ENCODE measurements around the gene SPEM2.

The SPEM2 gene

DNA sequence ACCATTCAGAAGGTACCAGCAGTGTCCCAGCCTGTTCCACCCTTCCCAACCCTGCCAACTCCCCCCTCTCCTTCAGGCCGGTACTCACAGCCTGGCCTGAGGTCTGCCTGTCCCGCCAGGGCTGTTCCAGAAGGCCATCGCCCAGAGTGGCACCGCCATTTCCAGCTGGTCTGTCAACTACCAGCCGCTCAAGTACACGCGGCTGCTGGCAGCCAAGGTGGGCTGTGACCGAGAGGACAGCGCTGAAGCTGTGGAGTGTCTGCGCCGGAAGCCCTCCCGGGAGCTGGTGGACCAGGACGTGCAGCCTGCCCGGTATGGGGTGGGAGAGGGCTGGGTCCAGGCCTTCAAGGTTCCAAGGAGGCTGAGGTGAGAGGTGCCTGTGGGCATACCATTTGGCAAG lies 10.6 kb upstream of the SPEM2 start:
- H3K4me2 ChIP-seq, result no peak overlapping the region
- H3K4me1 ChIP-seq, result peaks cover 10 to 20% (median 16%) of the 10 kb centered on the region in 10 experiments; a peak in 18 of 20 replicates
- H3K9ac ChIP-seq, result no peak overlapping the region
- H4K20me1 ChIP-seq, result peaks cover 0 to 11% (median 0%) of the 10 kb centered on the region in 11 experiments; a peak in 2 of 22 replicates
- TF ChIP-seq Cebpa-rat (IDR thresholded peaks at IDR 0.05), result no peak
- H3K36me3 ChIP-seq, result peaks cover 4 to 41% (median 25%) of the 10 kb centered on the region in 11 experiments; a peak in 20 of 22 replicates
- no peaks in the 10 kb centered on the region for H3K27me3 ChIP-seq
- H3K9me3 ChIP-seq (replicated peaks in 1 of 11), result no peaks in the 10 kb centered on the region
- H3K27ac ChIP-seq, result no peak overlapping the region
- no peak overlapping the region for H3K4me3 ChIP-seq

DNA sequence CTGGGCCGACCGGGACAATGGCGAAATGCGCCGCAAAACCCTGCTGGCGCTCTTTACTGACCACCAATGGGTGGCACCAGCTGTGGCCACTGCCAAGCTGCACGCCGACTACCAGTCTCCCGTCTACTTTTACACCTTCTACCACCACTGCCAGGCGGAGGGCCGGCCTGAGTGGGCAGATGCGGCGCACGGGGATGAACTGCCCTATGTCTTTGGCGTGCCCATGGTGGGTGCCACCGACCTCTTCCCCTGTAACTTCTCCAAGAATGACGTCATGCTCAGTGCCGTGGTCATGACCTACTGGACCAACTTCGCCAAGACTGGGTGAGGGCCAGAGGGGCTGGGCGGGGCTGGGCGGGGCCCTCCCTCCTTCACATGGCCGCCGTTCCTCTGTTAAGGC lies 9.6 kb upstream of the SPEM2 start:
- peaks cover 0 to 34% (median 21%) of the 10 kb centered on the region in 11 experiments; a peak in 15 of 22 replicates for H3K36me3 ChIP-seq
- H3K4me3 ChIP-seq, result no peak overlapping the region
- H4K20me1 ChIP-seq, result peaks cover 0 to 11% (median 0%) of the 10 kb centered on the region in 11 experiments; a peak in 2 of 22 replicates
- H3K9me3 ChIP-seq (replicated peaks in 1 of 11), result no peaks in the 10 kb centered on the region
- H3K4me2 ChIP-seq, result no peak overlapping the region
- no peak overlapping the region for H3K27ac ChIP-seq
- TF ChIP-seq Cebpa-rat (IDR thresholded peaks at IDR 0.05), result no peak
- H3K4me1 ChIP-seq, result peaks cover 10 to 20% (median 16%) of the 10 kb centered on the region in 10 experiments; a peak in 18 of 20 replicates
- no peak overlapping the region for H3K9ac ChIP-seq
- no peaks in the 10 kb centered on the region for H3K27me3 ChIP-seq

DNA sequence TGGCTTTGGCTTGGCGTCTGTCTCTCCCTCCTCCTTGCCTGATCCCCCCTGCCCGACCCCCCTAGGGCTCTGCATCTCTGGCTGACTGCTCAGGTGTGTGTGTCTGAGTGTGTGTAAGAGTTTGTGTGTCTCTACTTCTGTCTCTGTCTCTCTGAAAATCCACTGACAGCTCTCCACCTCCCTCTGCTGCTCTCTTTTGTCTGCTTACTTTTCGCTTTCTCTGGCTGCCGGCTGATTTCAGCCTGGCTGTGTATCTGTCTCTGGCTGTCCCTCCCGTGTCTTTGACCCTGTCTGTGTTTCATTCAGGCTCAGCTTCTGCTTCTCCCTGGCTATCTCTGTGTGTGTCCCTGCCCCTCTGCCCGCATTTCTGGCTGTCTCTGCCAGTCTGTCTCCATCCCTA lies 9.1 kb upstream of the SPEM2 start:
- Histone ChIP-seq H3K9me3 (replicated peaks in 1 of 11) (no peaks in the 10 kb centered on the region), H3K36me3 (peaks cover 0 to 32% (median 21%) of the 10 kb centered on the region in 11 experiments; a peak in 15 of 22 replicates), H3K27me3 (no peaks in the 10 kb centered on the region), H3K4me1 (peaks cover 10 to 20% (median 16%) of the 10 kb centered on the region in 10 experiments; a peak in 18 of 20 replicates), H3K9ac (peak overlapping the region in 3 of 11 experiments; percentile 7 to 20 (median 19); a peak in 3 of 22 replicates), H3K4me3 (no peak overlapping the region), H4K20me1 (peaks cover 0 to 11% (median 0%) of the 10 kb centered on the region in 11 experiments; a peak in 2 of 22 replicates), H3K4me2 (no peak overlapping the region), H3K27ac (no peak overlapping the region)
- no peak for TF ChIP-seq Cebpa-rat (IDR thresholded peaks at IDR 0.05)

DNA sequence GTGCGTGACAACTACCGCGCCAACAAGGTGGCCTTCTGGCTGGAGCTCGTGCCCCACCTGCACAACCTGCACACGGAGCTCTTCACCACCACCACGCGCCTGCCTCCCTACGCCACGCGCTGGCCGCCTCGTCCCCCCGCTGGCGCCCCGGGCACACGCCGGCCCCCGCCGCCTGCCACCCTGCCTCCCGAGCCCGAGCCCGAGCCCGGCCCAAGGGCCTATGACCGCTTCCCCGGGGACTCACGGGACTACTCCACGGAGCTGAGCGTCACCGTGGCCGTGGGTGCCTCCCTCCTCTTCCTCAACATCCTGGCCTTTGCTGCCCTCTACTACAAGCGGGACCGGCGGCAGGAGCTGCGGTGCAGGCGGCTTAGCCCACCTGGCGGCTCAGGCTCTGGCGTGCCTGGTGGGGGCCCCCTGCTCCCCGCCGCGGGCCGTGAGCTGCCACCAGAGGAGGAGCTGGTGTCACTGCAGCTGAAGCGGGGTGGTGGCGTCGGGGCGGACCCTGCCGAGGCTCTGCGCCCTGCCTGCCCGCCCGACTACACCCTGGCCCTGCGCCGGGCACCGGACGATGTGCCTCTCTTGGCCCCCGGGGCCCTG lies 8.3 kb upstream of the SPEM2 start:
- Histone ChIP-seq H3K27ac (no peak overlapping the region), H3K9ac (peak overlapping the region in 1 of 11 experiments; percentile 7; a peak in 1 of 22 replicates), H4K20me1 (peaks cover 0 to 11% (median 0%) of the 10 kb centered on the region in 11 experiments; a peak in 2 of 22 replicates), H3K9me3 (replicated peaks in 1 of 11) (no peaks in the 10 kb centered on the region), H3K4me1 (peaks cover 10 to 20% (median 16%) of the 10 kb centered on the region in 10 experiments; a peak in 18 of 20 replicates), H3K4me3 (no peak overlapping the region), H3K36me3 (peaks cover 0 to 32% (median 21%) of the 10 kb centered on the region in 11 experiments; a peak in 15 of 22 replicates), H3K4me2 (no peak overlapping the region), H3K27me3 (no peaks in the 10 kb centered on the region)
- no peak for TF ChIP-seq Cebpa-rat (IDR thresholded peaks at IDR 0.05)

DNA sequence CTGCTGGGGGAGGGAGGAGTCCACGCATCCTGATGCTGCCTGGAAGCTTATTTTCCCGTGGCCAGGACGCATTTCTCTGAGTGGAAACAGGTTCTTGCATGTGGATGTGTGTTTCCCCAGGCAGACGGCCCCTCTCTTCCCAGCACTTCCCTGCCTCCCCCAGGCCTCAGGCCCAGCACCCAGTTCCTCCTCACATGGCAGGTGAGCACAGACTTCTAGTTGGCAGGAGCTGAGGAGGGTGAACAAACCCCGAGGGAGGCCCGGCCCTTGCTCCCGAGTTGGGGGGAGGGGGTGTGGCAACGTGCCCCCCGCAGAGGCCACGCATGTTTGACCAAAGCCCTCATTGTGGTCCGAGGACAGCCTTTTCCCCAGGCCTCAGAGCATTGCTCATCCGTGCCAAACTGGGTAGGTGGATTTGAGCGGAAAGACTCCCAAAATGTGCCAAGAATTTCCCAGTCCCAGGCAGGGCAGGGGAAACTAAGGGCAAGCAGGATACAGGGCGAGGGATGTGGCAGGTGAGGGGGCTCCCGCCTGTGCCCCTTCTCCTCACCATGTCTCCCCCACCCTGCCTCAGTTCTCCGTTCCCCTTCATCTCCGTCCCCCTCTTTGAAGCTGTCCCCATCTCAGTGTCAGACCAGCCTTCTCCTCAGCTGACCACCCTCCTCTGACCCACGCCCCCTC lies 6.8 kb upstream of the SPEM2 start:
- TF ChIP-seq Cebpa-rat (IDR thresholded peaks at IDR 0.05), result no peak

DNA sequence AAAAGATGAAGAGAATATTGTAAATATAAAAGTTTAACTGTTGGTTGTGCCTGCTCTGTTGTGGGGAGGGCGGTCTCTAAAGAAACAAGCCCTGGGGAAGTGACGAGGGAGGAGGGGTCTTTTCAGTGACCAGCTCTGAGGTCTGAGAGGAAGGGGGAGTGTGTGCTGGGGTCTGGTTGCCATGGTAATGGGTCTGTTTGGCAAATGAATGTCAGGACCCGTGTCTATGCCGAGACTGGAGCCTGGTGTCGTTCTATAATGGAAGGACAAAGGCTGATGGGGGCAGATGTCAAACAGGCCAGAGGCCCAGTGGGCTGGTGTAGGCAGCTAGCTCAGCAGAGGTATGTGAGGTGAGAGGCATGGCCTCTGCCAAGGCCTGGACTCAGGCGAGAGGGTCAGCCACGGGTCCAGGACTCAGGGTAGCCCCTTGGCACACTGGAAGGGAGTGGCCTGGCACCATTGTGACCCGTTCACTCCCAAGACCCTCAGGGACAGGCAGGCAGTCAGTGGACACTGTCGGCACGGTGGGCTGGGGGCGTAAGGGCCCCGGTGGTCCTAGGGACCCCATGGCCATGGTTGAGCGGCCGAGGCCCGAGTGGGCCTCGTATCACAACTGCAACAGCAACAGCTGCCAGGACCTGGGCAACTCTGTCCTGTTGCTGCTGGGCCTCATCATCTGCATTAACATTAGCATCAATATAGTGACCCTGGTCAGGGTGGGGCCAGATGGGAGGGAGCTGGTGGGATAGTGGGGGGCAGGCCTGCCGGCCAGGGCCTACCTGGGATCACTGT lies 5.4 kb upstream of the SPEM2 start, which contains the start of gene SPEM1:
SPEM1 (plus strand) TSS at position 506 of the 792 bp plus-strand sequence; CDS start at position 567, 61 bp downstream.
- Histone ChIP-seq H3K4me1 (peaks cover 0 to 9% (median 7%) of the 10 kb centered on the region in 10 experiments; a peak in 12 of 20 replicates), H3K27me3 (no peaks in the 10 kb centered on the region), H3K27ac (no peak within 1 kb of the TSS), H3K9me3 (replicated peaks in 1 of 11) (no peaks in the 10 kb centered on the region), H3K36me3 (peaks cover 0 to 25% (median 15%) of the 10 kb centered on the region in 11 experiments; a peak in 15 of 22 replicates), H3K4me3 (no peak within 1 kb of the TSS), H4K20me1 (peaks cover 0 to 6% (median 0%) of the 10 kb centered on the region in 11 experiments; a peak in 2 of 22 replicates), H3K4me2 (no peak within 1 kb of the TSS), H3K9ac (peak within 1 kb of the TSS in 3 of 11 experiments; percentile 9 to 20 (median 9); a peak in 1 of 22 replicates)
- TF ChIP-seq Cebpa-rat (IDR thresholded peaks at IDR 0.05), result no peak

More for the DNA sequence above, 6.8 kb upstream of the SPEM2 start:
- no peak overlapping the region for H3K4me2 ChIP-seq
- peaks cover 0 to 6% (median 0%) of the 10 kb centered on the region in 11 experiments; a peak in 2 of 22 replicates for H4K20me1 ChIP-seq
- H3K4me3 ChIP-seq, result no peak overlapping the region
- peaks cover 3 to 8% (median 5%) of the 10 kb centered on the region in 10 experiments; a peak in 18 of 20 replicates for H3K4me1 ChIP-seq
- H3K9me3 ChIP-seq (replicated peaks in 1 of 11), result no peaks in the 10 kb centered on the region
- H3K27ac ChIP-seq, result no peak overlapping the region
- H3K27me3 ChIP-seq, result no peaks in the 10 kb centered on the region
- peaks cover 0 to 32% (median 21%) of the 10 kb centered on the region in 11 experiments; a peak in 15 of 22 replicates for H3K36me3 ChIP-seq
- H3K9ac ChIP-seq, result 0 out of 22 replicates have a peak overlapping the region, but pooled peaks of 1 of the 11 experiments have one; percentile 9

DNA sequence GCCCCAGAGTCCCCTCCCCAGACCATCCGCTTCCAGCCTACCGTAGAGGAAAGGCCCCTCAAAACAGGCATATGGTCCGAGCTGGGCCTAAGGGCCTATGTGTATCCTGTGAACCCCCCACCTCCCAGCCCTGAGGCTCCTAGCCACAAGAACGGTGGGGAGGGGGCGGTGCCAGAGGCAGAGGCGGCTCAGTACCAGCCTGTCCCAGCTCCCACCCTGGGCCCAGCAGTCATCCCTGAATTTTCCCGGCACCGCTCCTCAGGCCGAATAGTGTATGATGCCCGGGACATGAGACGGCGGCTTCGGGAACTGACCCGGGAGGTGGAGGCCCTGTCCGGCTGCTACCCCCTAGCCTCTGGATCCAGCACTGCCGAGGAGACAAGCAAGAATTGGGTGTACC lies 4.2 kb upstream of the SPEM2 start:
- Histone ChIP-seq H3K36me3 (peaks cover 0 to 14% (median 8%) of the 10 kb centered on the region in 11 experiments; a peak in 8 of 22 replicates), H3K27me3 (no peaks in the 10 kb centered on the region), H3K4me2 (no peak overlapping the region), H3K4me3 (no peak overlapping the region), H3K9ac (no peak overlapping the region), H3K27ac (no peak overlapping the region), H4K20me1 (peaks cover 0 to 6% (median 0%) of the 10 kb centered on the region in 11 experiments; a peak in 1 of 22 replicates), H3K9me3 (replicated peaks in 1 of 11) (no peaks in the 10 kb centered on the region), H3K4me1 (peaks cover 0 to 12% (median 9%) of the 10 kb centered on the region in 10 experiments; a peak in 12 of 20 replicates)
- TF ChIP-seq Cebpa-rat (IDR thresholded peaks at IDR 0.05), result no peak

DNA sequence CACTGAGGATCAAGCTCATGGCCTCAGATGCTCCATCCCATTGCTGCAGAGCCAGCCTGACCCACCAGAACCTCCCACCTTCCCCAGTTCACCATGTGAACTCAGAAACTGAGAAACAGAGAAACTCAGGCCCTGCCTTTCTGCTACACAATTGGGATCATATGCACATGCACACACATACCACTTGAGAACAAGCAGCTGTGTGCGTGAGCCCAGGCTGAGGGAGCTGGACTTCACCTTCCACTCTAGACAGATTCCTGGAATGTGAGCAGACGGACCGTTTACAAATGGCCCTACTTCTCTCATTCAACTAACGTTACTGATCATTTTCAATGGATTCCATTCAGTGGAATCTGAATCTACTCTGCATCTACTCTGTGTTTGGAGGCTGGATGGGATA lies 1.7 kb upstream of the SPEM2 start:
- no peak for TF ChIP-seq Cebpa-rat (IDR thresholded peaks at IDR 0.05)
- Histone ChIP-seq H4K20me1 (no peaks in the 10 kb centered on the region; a peak in 1 of 22 replicates), H3K27ac (no peak overlapping the region), H3K36me3 (0 out of 22 replicates have a peak, but pooled peaks cover 0 to under 1% (median 0%) of the 10 kb centered on the region in 11 experiments), H3K4me1 (peaks cover 0 to 13% (median 9%) of the 10 kb centered on the region in 10 experiments; a peak in 12 of 20 replicates), H3K9me3 (replicated peaks in 1 of 11) (no peaks in the 10 kb centered on the region), H3K4me3 (no peak overlapping the region), H3K4me2 (no peak overlapping the region), H3K9ac (no peak overlapping the region), H3K27me3 (no peaks in the 10 kb centered on the region)
